Prostate gland (tissue), 2 donors: ENCODE data around the gene OR10H3.
"Not testable (repeated sequence)": the region's sequence is repeated elsewhere in the genome, so short reads cannot be mapped to it uniquely, and the experiment has no call there.

Source experiments
- POLR2A ChIP-seq: fragments of 450-650 bp; IDR thresholded peaks from one replicate; pipeline ENCODE4 v1.6.1; 2016; ENCODE audit warnings: antibody characterized with exemption, mild to moderate bottlenecking
- POLR2AphosphoS5 ChIP-seq: sonication (generic); formaldehyde crosslinking; IDR thresholded peaks from one replicate; pipeline ENCODE4 v1.6.1; 2017; ENCODE audit warnings: antibody characterized with exemption
- TF ChIP-seq, protein P1 (sequence below), 4 experiments: fragments of 200-600 bp in 2 of 4; fragments of 450-650 bp in 2 of 4; sonication (generic) in 2 of 4; IDR thresholded peaks; 1 replicate in 3 of 4; 2 replicates in 1 of 4; pipeline ENCODE4 v1.5.1; 2016 to 2019; ENCODE audit warnings: antibody characterized with exemption in 4 of 4, mild to moderate bottlenecking in 2 of 4, moderate library complexity in 2 of 4

DNA sequence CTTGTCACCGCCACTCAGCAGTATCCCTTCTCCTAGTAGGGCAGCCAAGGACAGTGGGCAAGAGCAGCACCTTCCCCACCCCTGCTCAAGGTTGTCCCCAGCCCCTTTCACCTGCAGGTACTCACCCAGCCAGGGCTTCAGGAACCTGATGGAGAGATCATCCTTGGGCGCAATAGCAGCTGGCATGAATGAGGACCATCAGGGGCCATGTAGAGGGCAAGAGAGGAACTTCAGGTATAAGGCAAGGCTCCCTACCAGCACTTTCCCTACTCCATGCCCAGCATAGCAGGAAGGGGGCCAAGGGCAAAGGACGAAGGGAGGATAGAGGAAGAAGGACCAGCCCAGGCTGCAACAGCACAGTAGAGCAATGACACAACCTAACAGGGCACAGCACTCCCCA lies 36.4 kb downstream of the OR10H3 start:
- TF ChIP-seq, protein P1, sequence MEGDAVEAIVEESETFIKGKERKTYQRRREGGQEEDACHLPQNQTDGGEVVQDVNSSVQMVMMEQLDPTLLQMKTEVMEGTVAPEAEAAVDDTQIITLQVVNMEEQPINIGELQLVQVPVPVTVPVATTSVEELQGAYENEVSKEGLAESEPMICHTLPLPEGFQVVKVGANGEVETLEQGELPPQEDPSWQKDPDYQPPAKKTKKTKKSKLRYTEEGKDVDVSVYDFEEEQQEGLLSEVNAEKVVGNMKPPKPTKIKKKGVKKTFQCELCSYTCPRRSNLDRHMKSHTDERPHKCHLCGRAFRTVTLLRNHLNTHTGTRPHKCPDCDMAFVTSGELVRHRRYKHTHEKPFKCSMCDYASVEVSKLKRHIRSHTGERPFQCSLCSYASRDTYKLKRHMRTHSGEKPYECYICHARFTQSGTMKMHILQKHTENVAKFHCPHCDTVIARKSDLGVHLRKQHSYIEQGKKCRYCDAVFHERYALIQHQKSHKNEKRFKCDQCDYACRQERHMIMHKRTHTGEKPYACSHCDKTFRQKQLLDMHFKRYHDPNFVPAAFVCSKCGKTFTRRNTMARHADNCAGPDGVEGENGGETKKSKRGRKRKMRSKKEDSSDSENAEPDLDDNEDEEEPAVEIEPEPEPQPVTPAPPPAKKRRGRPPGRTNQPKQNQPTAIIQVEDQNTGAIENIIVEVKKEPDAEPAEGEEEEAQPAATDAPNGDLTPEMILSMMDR (IDR thresholded peaks at IDR 0.05): not testable (repeated sequence)
- TF ChIP-seq POLR2A, POLR2AphosphoS5: not testable (repeated sequence)
